HCT116 (cell line): ENCODE measurements around the gene PTPN18. TPM values are rescaled to one million over a fixed set of nuclear protein-coding genes. Genes with fewer than 3 reads are reported as not detected.

Experiments used
- ATAC-seq: fragments of 200-7000 bp; cut with Tn5 transposase; 2 replicates; pipeline ENCODE4 v1.9.1; 2020; ENCODE audit warnings: mild to moderate bottlenecking, moderate library complexity
- BruUV-seq: library from RNA; stranded (reverse); fragments of 400-500 nt; replicated peaks from 2 replicates; lab custom pipeline; 2021; lab: Mats Ljungman, UMichigan
- CTCF ChIA-PET: fragments of 300-600 bp; sonication (Branson Sonifier 250); formaldehyde crosslinking; loops from one replicate; lab custom pipeline; 2021; ENCODE audit warnings: antibody characterized with exemption; lab: Charles Lee
- POLR2A ChIA-PET: fragments of 300-600, 350-600 bp; sonication (Branson Sonifier 250); formaldehyde crosslinking; loops from one replicate; lab custom pipeline; 2021; ENCODE audit warnings: antibody characterized with exemption; lab: Charles Lee
- RAD21 ChIA-PET, 2 experiments: fragments of 300-600 bp; sonication (Branson Sonifier 250); formaldehyde crosslinking; loops; one replicate each; lab custom pipeline; 2023; ENCODE audit warnings: low total read pairs in 2 of 2; ENCODE audit not compliant: uncharacterized antibody in 2 of 2, unreplicated experiment in 2 of 2, low non-redundant PET in 1 of 2; lab: Charles Lee
- DNase-seq: peaks from one replicate; pipeline ENCODE4 v3.0.0-alpha.2; 2010; ENCODE audit warnings: low read depth, low spot score
- H2AFZ ChIP-seq: fragments of 200-600 bp; shearing (Covaris generic), sonication (generic); 2 replicates; pipeline ENCODE4 v1.6.1; 2017; ENCODE audit warnings: low read depth, mixed run types, mixed read lengths, antibody characterized with exemption, low read length; ENCODE audit not compliant: poor library complexity, severe bottlenecking
- H3K27ac ChIP-seq: 2 replicates; pipeline ENCODE4 v1.5.1; 2012; ENCODE audit warnings: low read depth, low read length
- H3K27me3 ChIP-seq: fragments of 200-600 bp; sonication (generic); 2 replicates; pipeline ENCODE4 v1.6.1; 2016; ENCODE audit warnings: mixed run types, low read length, mixed read lengths; ENCODE audit not compliant: insufficient read depth
- H3K36me3 ChIP-seq, 2 experiments: fragments of 200-500 bp in 1 of 2; fragments of 200-600 bp in 1 of 2; sonication (Bioruptor generic) in 1 of 2; sonication (generic) in 1 of 2; 2 replicates each; pipeline versions ENCODE4 v1.5.1 to v1.6.1; 2014 to 2016; ENCODE audit warnings: low read length in 2 of 2, inconsistent platforms in 1 of 2, mixed read lengths in 1 of 2, mixed run types in 1 of 2; ENCODE audit not compliant: insufficient read depth in 2 of 2, control insufficient read depth in 1 of 2
- H3K4me1 ChIP-seq, 2 experiments: fragments of 200-600 bp in 1 of 2; sonication (generic) in 1 of 2; 2 replicates each; pipeline versions ENCODE4 v1.5.1 to v1.6.1; 2012 to 2017; ENCODE audit warnings: low read length in 2 of 2, inconsistent platforms in 1 of 2, mild to moderate bottlenecking in 1 of 2, mixed read lengths in 1 of 2, mixed run types in 1 of 2, moderate library complexity in 1 of 2; ENCODE audit not compliant: insufficient read depth in 2 of 2, control insufficient read depth in 1 of 2
- H3K4me2 ChIP-seq: fragments of 200-600 bp; sonication (generic); 2 replicates; pipeline ENCODE4 v1.6.1; 2017; ENCODE audit warnings: mixed run types, low read length, mixed read lengths
- H3K4me3 ChIP-seq, 2 experiments: fragments of 200-600 bp in 1 of 2; sonication (generic) in 1 of 2; replicated peaks in 1 of 2; 2 replicates each; pipeline ENCODE4 v1.5.1; 2011 to 2016; ENCODE audit warnings: low read length in 2 of 2, control low read depth in 1 of 2, low read depth in 1 of 2, mild to moderate bottlenecking in 1 of 2, mixed read lengths in 1 of 2, mixed run types in 1 of 2
- H3K79me2 ChIP-seq: fragments of 200-600 bp; sonication (generic); 2 replicates; pipeline ENCODE4 v1.6.1; 2017; ENCODE audit warnings: mild to moderate bottlenecking, mixed run types, low read length, moderate library complexity, mixed read lengths; ENCODE audit not compliant: insufficient read depth
- H3K9ac ChIP-seq: fragments of 200-600 bp; sonication (generic); 2 replicates; pipeline ENCODE4 v1.6.1; 2016; ENCODE audit warnings: low read length, mixed read lengths
- H3K9me2 ChIP-seq: fragments of 200-600 bp; sonication (generic), shearing (Covaris generic); 2 replicates; pipeline ENCODE4 v1.6.1; 2017; ENCODE audit warnings: mixed run types, mild to moderate bottlenecking, moderate library complexity; ENCODE audit not compliant: insufficient read depth
- H3K9me3 ChIP-seq, 2 experiments: fragments of 200-500 bp in 1 of 2; fragments of 200-600 bp in 1 of 2; sonication (Bioruptor generic) in 1 of 2; sonication (generic) in 1 of 2; 2 replicates each; pipeline ENCODE4 v1.6.1; 2014 to 2017; ENCODE audit warnings: low read length in 2 of 2, mixed read lengths in 2 of 2, inconsistent platforms in 1 of 2, low read depth in 1 of 2, mild to moderate bottlenecking in 1 of 2, mixed run types in 1 of 2, moderate library complexity in 1 of 2; ENCODE audit not compliant: control insufficient read depth in 1 of 2, insufficient read depth in 1 of 2
- H4K20me1 ChIP-seq: fragments of 200-600 bp; sonication (generic), shearing (Covaris generic); 2 replicates; pipeline ENCODE4 v1.6.1; 2017; ENCODE audit warnings: mixed run types, mild to moderate bottlenecking, moderate library complexity; ENCODE audit not compliant: insufficient read depth
- ATF3 ChIP-seq: IDR thresholded peaks from 2 replicates; pipeline ENCODE4 v1.6.1; 2012
- CBX3 ChIP-seq: IDR thresholded peaks from 2 replicates; pipeline ENCODE4 v1.6.1; 2012; ENCODE audit warnings: low read depth
- CEBPB ChIP-seq: IDR thresholded peaks from 2 replicates; pipeline ENCODE4 v1.6.1; 2012; ENCODE audit warnings: low read depth
- CTCF ChIP-seq, 3 experiments: fragments of 200-600 bp in 1 of 3; sonication (generic) in 1 of 3; IDR thresholded peaks in 2 of 3; conservative IDR thresholded peaks in 1 of 3; 2 replicates each; pipeline ENCODE4 v1.5.1; 2012 to 2017; ENCODE audit warnings: low read depth in 2 of 3, low read length in 2 of 3, antibody characterized with exemption in 1 of 3, borderline replicate concordance in 1 of 3, control low read depth in 1 of 3, mild to moderate bottlenecking in 1 of 3, mixed read lengths in 1 of 3, mixed run types in 1 of 3, moderate library complexity in 1 of 3; ENCODE audit not compliant: insufficient read depth in 1 of 3
- EGR1 ChIP-seq: IDR thresholded peaks from 2 replicates; pipeline ENCODE4 v1.6.1; 2012; ENCODE audit warnings: low read depth
- ELF1 ChIP-seq: IDR thresholded peaks from 2 replicates; pipeline ENCODE4 v1.6.1; 2012; ENCODE audit warnings: low read depth, borderline replicate concordance
- EZH2 ChIP-seq: fragments of 200-600 bp; sonication (generic); IDR thresholded peaks from 2 replicates; pipeline ENCODE4 v1.6.1; 2017; ENCODE audit warnings: antibody characterized with exemption, mixed run types
- EZH2phosphoT487 ChIP-seq: fragments of 200-600 bp; IDR thresholded peaks from 2 replicates; pipeline ENCODE4 v1.6.1; 2018; ENCODE audit warnings: antibody characterized with exemption, borderline replicate concordance
- FOSL1 ChIP-seq: IDR thresholded peaks from 2 replicates; pipeline ENCODE4 v1.6.1; 2012; ENCODE audit warnings: low read depth
- JUND ChIP-seq: IDR thresholded peaks from 2 replicates; pipeline ENCODE4 v1.6.1; 2012
- MAX ChIP-seq: IDR thresholded peaks from 2 replicates; pipeline ENCODE4 v1.6.1; 2012
- POLR2AphosphoS5 ChIP-seq: IDR thresholded peaks from 2 replicates; pipeline ENCODE4 v1.6.1; 2011; ENCODE audit warnings: mild to moderate bottlenecking, low read depth, low read length, moderate library complexity
- SIN3A ChIP-seq: IDR thresholded peaks from 2 replicates; pipeline ENCODE4 v1.6.1; 2012; ENCODE audit warnings: low read depth
- SP1 ChIP-seq: IDR thresholded peaks from 2 replicates; pipeline ENCODE4 v1.6.1; 2012; ENCODE audit warnings: low read depth
- SRF ChIP-seq: IDR thresholded peaks from 2 replicates; pipeline ENCODE4 v1.6.1; 2012; ENCODE audit warnings: low read depth
- TCF7L2 ChIP-seq: IDR thresholded peaks from 2 replicates; pipeline ENCODE4 v1.7.0; 2011; ENCODE audit warnings: borderline replicate concordance, inconsistent platforms; ENCODE audit not compliant: insufficient read depth, insufficient read length; ENCODE audit errors: extremely low read depth
- YY1 ChIP-seq: IDR thresholded peaks from 2 replicates; pipeline ENCODE4 v1.6.1; 2011; ENCODE audit warnings: low read length, low read depth, moderate library complexity, mild to moderate bottlenecking; ENCODE audit not compliant: insufficient replicate concordance; ENCODE audit errors: extremely low read depth
- ZFX ChIP-seq: fragments of 450-650 bp; IDR thresholded peaks from 2 replicates; pipeline ENCODE4 v1.6.1; 2017
- ZNF274 ChIP-seq: fragments of 200-500 bp; sonication (Bioruptor generic); IDR thresholded peaks from 2 replicates; pipeline ENCODE4 v1.6.1; 2014; ENCODE audit warnings: mild to moderate bottlenecking, low read depth, low read length, inconsistent platforms
- intact Hi-C: fragments of 100-400 bp; cut with micrococcal nuclease; formaldehyde crosslinking; loops from 2 replicates; pipeline ENCODE4 v1.10.0; 2022
- total RNA-seq: library from RNA; stranded (reverse); gene quantifications from one replicate; pipeline ENCODE4 v1.2.1, GENCODE V29; 2021; ENCODE audit not compliant: unreplicated experiment

PTPN18 gene
- total RNA-seq, 1 experiment from 2014 or later, result 52.4 TPM

GRCh38 chr2:130318906-130319305, 37.0 kb upstream of the PTPN18 start:
- H3K36me3 ChIP-seq, result no peaks in the 10 kb centered on the region
- BruUV-seq, result no TSS peak
- TF ChIP-seq CBX3 (no peak), JUND (no peak), SRF (no peak), EZH2phosphoT487 (no peak), EZH2 (no peak), CEBPB (no peak)
- H3K9me2 ChIP-seq, result no peaks in the 10 kb centered on the region
- no peaks in the 10 kb centered on the region for H3K4me1 ChIP-seq
- H4K20me1 ChIP-seq, result no peaks in the 10 kb centered on the region
- ChIA-PET CTCF (no interaction called here), RAD21 (no interaction called here), POLR2A (no interaction called here)
- H3K4me3 ChIP-seq, result no peak overlapping the region
- DNase-seq, result no peak
- no peak overlapping the region for H3K27ac ChIP-seq
- no peak for ATAC-seq
- no peak overlapping the region for H2AFZ ChIP-seq
- no peaks in the 10 kb centered on the region for H3K79me2 ChIP-seq
- no peaks in the 10 kb centered on the region for H3K27me3 ChIP-seq
- intact Hi-C loops, result loop anchor here (10.0 kb wide), 1 partner anchor 294 kb away; no protein-coding TSS in a partner anchor
- no peak overlapping the region for H3K9ac ChIP-seq
- H3K4me2 ChIP-seq, result no peak overlapping the region
- no peaks in the 10 kb centered on the region for H3K9me3 ChIP-seq

GRCh38 chr2:130319536-130319935, 36.3 kb upstream of the PTPN18 start:
- no peaks in the 10 kb centered on the region for H3K4me1 ChIP-seq
- intact Hi-C loops, result loop anchor here (10.0 kb wide), 1 partner anchor 295 kb away; no protein-coding TSS in a partner anchor
- no peaks in the 10 kb centered on the region for H3K9me3 ChIP-seq
- no peak for ATAC-seq
- H3K4me3 ChIP-seq, result no peak overlapping the region
- H3K9ac ChIP-seq, result no peak overlapping the region
- TF ChIP-seq ELF1 (no peak), FOSL1 (no peak), CBX3 (no peak), POLR2AphosphoS5 (no peak), JUND (no peak), CTCF (IDR thresholded peaks at IDR 0.05 in 2 of 3, conservative IDR thresholded peaks at IDR 0.05 in 1 of 3; ENCODE audit: borderline replicate concordance in 1 of 3, insufficient read depth in 1 of 3, low read depth in 2 of 3, low read length in 2 of 3) (no peak), EZH2 (no peak), TCF7L2 (no peak), SIN3A (no peak), EZH2phosphoT487 (no peak), ZNF274 (no peak), SRF (no peak), ATF3 (no peak), ZFX (no peak), SP1 (no peak), MAX (no peak), YY1 (no peak), EGR1 (no peak)
- TF ChIP-seq, all 23 proteins: peak for 0
- H3K79me2 ChIP-seq, result no peaks in the 10 kb centered on the region
- no peaks in the 10 kb centered on the region for H3K9me2 ChIP-seq
- H3K36me3 ChIP-seq, result no peaks in the 10 kb centered on the region
- no peak for DNase-seq
- H3K4me2 ChIP-seq, result no peak overlapping the region
- no peak overlapping the region for H2AFZ ChIP-seq
- no peaks in the 10 kb centered on the region for H3K27me3 ChIP-seq
- H3K27ac ChIP-seq, result no peak overlapping the region
- BruUV-seq, result no TSS peak
- H4K20me1 ChIP-seq, result no peaks in the 10 kb centered on the region
- ChIA-PET RAD21 (no interaction called here), POLR2A (no interaction called here), CTCF (no interaction called here)
